HCT116 (cell line): ENCODE results near the gene SUGCT. TPM values are rescaled to one million over a fixed set of nuclear protein-coding genes. Genes with fewer than 3 reads are reported as not detected.

ENCODE experiments used
- ATAC-seq: fragments of 200-7000 bp; cut with Tn5 transposase; 2 replicates; pipeline ENCODE4 v1.9.1; 2020; ENCODE audit warnings: mild to moderate bottlenecking, moderate library complexity
- BruUV-seq: library from RNA; stranded (reverse); fragments of 400-500 nt; replicated peaks from 2 replicates; lab custom pipeline; 2021; lab: Mats Ljungman, UMichigan
- CTCF ChIA-PET: fragments of 300-600 bp; sonication (Branson Sonifier 250); formaldehyde crosslinking; loops from one replicate; lab custom pipeline; 2021; ENCODE audit warnings: antibody characterized with exemption; lab: Charles Lee
- POLR2A ChIA-PET: fragments of 300-600, 350-600 bp; sonication (Branson Sonifier 250); formaldehyde crosslinking; loops from one replicate; lab custom pipeline; 2021; ENCODE audit warnings: antibody characterized with exemption; lab: Charles Lee
- RAD21 ChIA-PET, 2 experiments: fragments of 300-600 bp; sonication (Branson Sonifier 250); formaldehyde crosslinking; loops; one replicate each; lab custom pipeline; 2023; ENCODE audit warnings: low total read pairs in 2 of 2; ENCODE audit not compliant: uncharacterized antibody in 2 of 2, unreplicated experiment in 2 of 2, low non-redundant PET in 1 of 2; lab: Charles Lee
- DNase-seq: peaks from one replicate; pipeline ENCODE4 v3.0.0-alpha.2; 2010; ENCODE audit warnings: low read depth, low spot score
- H2AFZ ChIP-seq: fragments of 200-600 bp; shearing (Covaris generic), sonication (generic); 2 replicates; pipeline ENCODE4 v1.6.1; 2017; ENCODE audit warnings: low read depth, mixed run types, mixed read lengths, antibody characterized with exemption, low read length; ENCODE audit not compliant: poor library complexity, severe bottlenecking
- H3K27ac ChIP-seq: 2 replicates; pipeline ENCODE4 v1.5.1; 2012; ENCODE audit warnings: low read depth, low read length
- H3K27me3 ChIP-seq: fragments of 200-600 bp; sonication (generic); 2 replicates; pipeline ENCODE4 v1.6.1; 2016; ENCODE audit warnings: mixed run types, low read length, mixed read lengths; ENCODE audit not compliant: insufficient read depth
- H3K36me3 ChIP-seq, 2 experiments: fragments of 200-500 bp in 1 of 2; fragments of 200-600 bp in 1 of 2; sonication (Bioruptor generic) in 1 of 2; sonication (generic) in 1 of 2; 2 replicates each; pipeline versions ENCODE4 v1.5.1 to v1.6.1; 2014 to 2016; ENCODE audit warnings: low read length in 2 of 2, inconsistent platforms in 1 of 2, mixed read lengths in 1 of 2, mixed run types in 1 of 2; ENCODE audit not compliant: insufficient read depth in 2 of 2, control insufficient read depth in 1 of 2
- H3K4me1 ChIP-seq, 2 experiments: fragments of 200-600 bp in 1 of 2; sonication (generic) in 1 of 2; 2 replicates each; pipeline versions ENCODE4 v1.5.1 to v1.6.1; 2012 to 2017; ENCODE audit warnings: low read length in 2 of 2, inconsistent platforms in 1 of 2, mild to moderate bottlenecking in 1 of 2, mixed read lengths in 1 of 2, mixed run types in 1 of 2, moderate library complexity in 1 of 2; ENCODE audit not compliant: insufficient read depth in 2 of 2, control insufficient read depth in 1 of 2
- H3K4me2 ChIP-seq: fragments of 200-600 bp; sonication (generic); 2 replicates; pipeline ENCODE4 v1.6.1; 2017; ENCODE audit warnings: mixed run types, low read length, mixed read lengths
- H3K4me3 ChIP-seq, 2 experiments: fragments of 200-600 bp in 1 of 2; sonication (generic) in 1 of 2; replicated peaks in 1 of 2; 2 replicates each; pipeline ENCODE4 v1.5.1; 2011 to 2016; ENCODE audit warnings: low read length in 2 of 2, control low read depth in 1 of 2, low read depth in 1 of 2, mild to moderate bottlenecking in 1 of 2, mixed read lengths in 1 of 2, mixed run types in 1 of 2
- H3K79me2 ChIP-seq: fragments of 200-600 bp; sonication (generic); 2 replicates; pipeline ENCODE4 v1.6.1; 2017; ENCODE audit warnings: mild to moderate bottlenecking, mixed run types, low read length, moderate library complexity, mixed read lengths; ENCODE audit not compliant: insufficient read depth
- H3K9ac ChIP-seq: fragments of 200-600 bp; sonication (generic); 2 replicates; pipeline ENCODE4 v1.6.1; 2016; ENCODE audit warnings: low read length, mixed read lengths
- H3K9me2 ChIP-seq: fragments of 200-600 bp; sonication (generic), shearing (Covaris generic); 2 replicates; pipeline ENCODE4 v1.6.1; 2017; ENCODE audit warnings: mixed run types, mild to moderate bottlenecking, moderate library complexity; ENCODE audit not compliant: insufficient read depth
- H3K9me3 ChIP-seq, 2 experiments: fragments of 200-500 bp in 1 of 2; fragments of 200-600 bp in 1 of 2; sonication (Bioruptor generic) in 1 of 2; sonication (generic) in 1 of 2; 2 replicates each; pipeline ENCODE4 v1.6.1; 2014 to 2017; ENCODE audit warnings: low read length in 2 of 2, mixed read lengths in 2 of 2, inconsistent platforms in 1 of 2, low read depth in 1 of 2, mild to moderate bottlenecking in 1 of 2, mixed run types in 1 of 2, moderate library complexity in 1 of 2; ENCODE audit not compliant: control insufficient read depth in 1 of 2, insufficient read depth in 1 of 2
- H4K20me1 ChIP-seq: fragments of 200-600 bp; sonication (generic), shearing (Covaris generic); 2 replicates; pipeline ENCODE4 v1.6.1; 2017; ENCODE audit warnings: mixed run types, mild to moderate bottlenecking, moderate library complexity; ENCODE audit not compliant: insufficient read depth
- ATF3 ChIP-seq: IDR thresholded peaks from 2 replicates; pipeline ENCODE4 v1.6.1; 2012
- CBX3 ChIP-seq: IDR thresholded peaks from 2 replicates; pipeline ENCODE4 v1.6.1; 2012; ENCODE audit warnings: low read depth
- CTCF ChIP-seq, 3 experiments: fragments of 200-600 bp in 1 of 3; sonication (generic) in 1 of 3; IDR thresholded peaks in 2 of 3; conservative IDR thresholded peaks in 1 of 3; 2 replicates each; pipeline ENCODE4 v1.5.1; 2012 to 2017; ENCODE audit warnings: low read depth in 2 of 3, low read length in 2 of 3, antibody characterized with exemption in 1 of 3, borderline replicate concordance in 1 of 3, control low read depth in 1 of 3, mild to moderate bottlenecking in 1 of 3, mixed read lengths in 1 of 3, mixed run types in 1 of 3, moderate library complexity in 1 of 3; ENCODE audit not compliant: insufficient read depth in 1 of 3
- EGR1 ChIP-seq: IDR thresholded peaks from 2 replicates; pipeline ENCODE4 v1.6.1; 2012; ENCODE audit warnings: low read depth
- ELF1 ChIP-seq: IDR thresholded peaks from 2 replicates; pipeline ENCODE4 v1.6.1; 2012; ENCODE audit warnings: low read depth, borderline replicate concordance
- EZH2 ChIP-seq: fragments of 200-600 bp; sonication (generic); IDR thresholded peaks from 2 replicates; pipeline ENCODE4 v1.6.1; 2017; ENCODE audit warnings: antibody characterized with exemption, mixed run types
- MAX ChIP-seq: IDR thresholded peaks from 2 replicates; pipeline ENCODE4 v1.6.1; 2012
- POLR2A ChIP-seq: IDR thresholded peaks from 2 replicates; pipeline ENCODE4 v1.7.0; 2011; ENCODE audit warnings: borderline replicate concordance; ENCODE audit not compliant: insufficient read depth, insufficient read length; ENCODE audit errors: extremely low read depth
- POLR2AphosphoS5 ChIP-seq: IDR thresholded peaks from 2 replicates; pipeline ENCODE4 v1.6.1; 2011; ENCODE audit warnings: mild to moderate bottlenecking, low read depth, low read length, moderate library complexity
- RAD21 ChIP-seq: IDR thresholded peaks from 2 replicates; pipeline ENCODE4 v1.6.1; 2012; ENCODE audit warnings: low read depth, mild to moderate bottlenecking
- REST ChIP-seq: IDR thresholded peaks from 2 replicates; pipeline ENCODE4 v1.6.1; 2012; ENCODE audit warnings: low read depth
- SIN3A ChIP-seq: IDR thresholded peaks from 2 replicates; pipeline ENCODE4 v1.6.1; 2012; ENCODE audit warnings: low read depth
- SP1 ChIP-seq: IDR thresholded peaks from 2 replicates; pipeline ENCODE4 v1.6.1; 2012; ENCODE audit warnings: low read depth
- SRF ChIP-seq: IDR thresholded peaks from 2 replicates; pipeline ENCODE4 v1.6.1; 2012; ENCODE audit warnings: low read depth
- TCF7L2 ChIP-seq: IDR thresholded peaks from 2 replicates; pipeline ENCODE4 v1.7.0; 2011; ENCODE audit warnings: borderline replicate concordance, inconsistent platforms; ENCODE audit not compliant: insufficient read depth, insufficient read length; ENCODE audit errors: extremely low read depth
- YY1 ChIP-seq: IDR thresholded peaks from 2 replicates; pipeline ENCODE4 v1.6.1; 2011; ENCODE audit warnings: low read length, low read depth, moderate library complexity, mild to moderate bottlenecking; ENCODE audit not compliant: insufficient replicate concordance; ENCODE audit errors: extremely low read depth
- ZBTB33 ChIP-seq: IDR thresholded peaks from 2 replicates; pipeline ENCODE4 v1.6.1; 2011; ENCODE audit warnings: mild to moderate bottlenecking, low read length, moderate library complexity; ENCODE audit not compliant: insufficient replicate concordance; ENCODE audit errors: extremely low read depth
- ZFX ChIP-seq: fragments of 450-650 bp; IDR thresholded peaks from 2 replicates; pipeline ENCODE4 v1.6.1; 2017
- ZNF274 ChIP-seq: fragments of 200-500 bp; sonication (Bioruptor generic); IDR thresholded peaks from 2 replicates; pipeline ENCODE4 v1.6.1; 2014; ENCODE audit warnings: mild to moderate bottlenecking, low read depth, low read length, inconsistent platforms
- intact Hi-C: fragments of 100-400 bp; cut with micrococcal nuclease; formaldehyde crosslinking; loops from 2 replicates; pipeline ENCODE4 v1.10.0; 2022
- total RNA-seq: library from RNA; stranded (reverse); gene quantifications from one replicate; pipeline ENCODE4 v1.2.1, GENCODE V29; 2021; ENCODE audit not compliant: unreplicated experiment

SUGCT gene
- total RNA-seq, 1 experiment from 2014 or later = 4.4 TPM

- DNase-seq = no peak
- TF ChIP-seq ATF3 (no peak), SIN3A (no peak), ZNF274 (no peak), ZFX (no peak), POLR2AphosphoS5 (no peak), POLR2A (no peak), ZBTB33 (no peak), EGR1 (no peak), EZH2 (no peak), SRF (no peak), SP1 (no peak), ELF1 (no peak), CBX3 (no peak), MAX (no peak), REST (no peak), CTCF (IDR thresholded peaks at IDR 0.05 in 2 of 3, conservative IDR thresholded peaks at IDR 0.05 in 1 of 3; ENCODE audit: borderline replicate concordance in 1 of 3, insufficient read depth in 1 of 3, low read depth in 2 of 3, low read length in 2 of 3) (no peak), RAD21 (no peak), YY1 (no peak), TCF7L2 (no peak)
- TF ChIP-seq, all 23 proteins: peak for 0
- intact Hi-C loops = no loop called here
- ChIA-PET CTCF (no interaction called here), RAD21 (no interaction called here), POLR2A (no interaction called here)
- Histone ChIP-seq H3K4me2 (no peak overlapping the region), H3K4me1 (no peaks in the 10 kb centered on the region), H4K20me1 (no peaks in the 10 kb centered on the region), H2AFZ (no peak overlapping the region), H3K9me3 (no peaks in the 10 kb centered on the region), H3K9me2 (no peaks in the 10 kb centered on the region), H3K9ac (no peak overlapping the region), H3K27me3 (no peaks in the 10 kb centered on the region; the same call in 1 of the 2 replicates), H3K79me2 (no peaks in the 10 kb centered on the region), H3K36me3 (no peaks in the 10 kb centered on the region), H3K4me3 (no peak overlapping the region), H3K27ac (no peak overlapping the region)
- ATAC-seq = no peak
- no TSS peak for BruUV-seq
Observed at GRCh38 chr7:40506158-40506557, 371.4 kb downstream of the SUGCT start.
